ENCODE results near the gene HDAC4.

- TF ChIP-seq EZH2 (IDR thresholded peaks at IDR 0.05; ENCODE audit: low read length): no peak
- TF ChIP-seq, protein P1, sequence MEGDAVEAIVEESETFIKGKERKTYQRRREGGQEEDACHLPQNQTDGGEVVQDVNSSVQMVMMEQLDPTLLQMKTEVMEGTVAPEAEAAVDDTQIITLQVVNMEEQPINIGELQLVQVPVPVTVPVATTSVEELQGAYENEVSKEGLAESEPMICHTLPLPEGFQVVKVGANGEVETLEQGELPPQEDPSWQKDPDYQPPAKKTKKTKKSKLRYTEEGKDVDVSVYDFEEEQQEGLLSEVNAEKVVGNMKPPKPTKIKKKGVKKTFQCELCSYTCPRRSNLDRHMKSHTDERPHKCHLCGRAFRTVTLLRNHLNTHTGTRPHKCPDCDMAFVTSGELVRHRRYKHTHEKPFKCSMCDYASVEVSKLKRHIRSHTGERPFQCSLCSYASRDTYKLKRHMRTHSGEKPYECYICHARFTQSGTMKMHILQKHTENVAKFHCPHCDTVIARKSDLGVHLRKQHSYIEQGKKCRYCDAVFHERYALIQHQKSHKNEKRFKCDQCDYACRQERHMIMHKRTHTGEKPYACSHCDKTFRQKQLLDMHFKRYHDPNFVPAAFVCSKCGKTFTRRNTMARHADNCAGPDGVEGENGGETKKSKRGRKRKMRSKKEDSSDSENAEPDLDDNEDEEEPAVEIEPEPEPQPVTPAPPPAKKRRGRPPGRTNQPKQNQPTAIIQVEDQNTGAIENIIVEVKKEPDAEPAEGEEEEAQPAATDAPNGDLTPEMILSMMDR (optimal IDR thresholded peaks at IDR 0.05 in 1 of 3, IDR thresholded peaks at IDR 0.05 in 1 of 3, conservative IDR thresholded peaks at IDR 0.05 in 1 of 3; ENCODE audit: extremely low read depth in 1 of 3, insufficient read depth in 2 of 3, low read length in 3 of 3): no peak
Measured at GRCh38 chr2:239113615-239114014, 287.2 kb downstream of the HDAC4 start.
